ENCODE data around the gene DGLUCY.
"Not testable (repeated sequence)": the region's sequence is repeated elsewhere in the genome, so short reads cannot be mapped to it uniquely, and the experiment has no call there.

The DGLUCY gene

DNA sequence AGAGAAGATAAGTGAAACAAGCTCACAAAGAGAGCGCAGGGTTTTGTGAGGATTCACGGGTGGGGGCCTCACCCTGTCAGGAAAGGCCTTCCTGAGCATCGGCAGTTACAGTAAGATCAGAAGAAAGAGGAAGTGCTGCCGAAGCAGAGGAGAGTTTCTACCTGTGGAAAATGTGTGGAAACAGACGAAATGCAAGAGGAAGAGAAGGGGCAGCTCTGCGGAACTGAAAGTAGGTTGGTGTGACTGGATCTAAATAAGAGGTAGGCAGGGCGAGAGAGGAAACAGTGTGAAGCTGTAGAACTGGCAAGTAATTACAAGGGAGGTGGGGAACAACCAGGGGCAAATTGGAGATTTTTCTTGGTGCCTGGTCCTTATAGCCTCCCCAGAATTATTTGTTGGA is 128.0 kb downstream of the DGLUCY start:
- Mint-ChIP-seq H3K27me3 (ENCODE audit: low read depth) (peaks cover 10% of the 10 kb centered on the region), H3K27ac (no peak overlapping the region), H3K4me3 (no peak overlapping the region), H3K9me3 (peaks cover 10% of the 10 kb centered on the region), H3K36me3 (ENCODE audit: low read depth) (no peaks in the 10 kb centered on the region), H3K4me1 (no peaks in the 10 kb centered on the region)
- TF ChIP-seq, protein P1, sequence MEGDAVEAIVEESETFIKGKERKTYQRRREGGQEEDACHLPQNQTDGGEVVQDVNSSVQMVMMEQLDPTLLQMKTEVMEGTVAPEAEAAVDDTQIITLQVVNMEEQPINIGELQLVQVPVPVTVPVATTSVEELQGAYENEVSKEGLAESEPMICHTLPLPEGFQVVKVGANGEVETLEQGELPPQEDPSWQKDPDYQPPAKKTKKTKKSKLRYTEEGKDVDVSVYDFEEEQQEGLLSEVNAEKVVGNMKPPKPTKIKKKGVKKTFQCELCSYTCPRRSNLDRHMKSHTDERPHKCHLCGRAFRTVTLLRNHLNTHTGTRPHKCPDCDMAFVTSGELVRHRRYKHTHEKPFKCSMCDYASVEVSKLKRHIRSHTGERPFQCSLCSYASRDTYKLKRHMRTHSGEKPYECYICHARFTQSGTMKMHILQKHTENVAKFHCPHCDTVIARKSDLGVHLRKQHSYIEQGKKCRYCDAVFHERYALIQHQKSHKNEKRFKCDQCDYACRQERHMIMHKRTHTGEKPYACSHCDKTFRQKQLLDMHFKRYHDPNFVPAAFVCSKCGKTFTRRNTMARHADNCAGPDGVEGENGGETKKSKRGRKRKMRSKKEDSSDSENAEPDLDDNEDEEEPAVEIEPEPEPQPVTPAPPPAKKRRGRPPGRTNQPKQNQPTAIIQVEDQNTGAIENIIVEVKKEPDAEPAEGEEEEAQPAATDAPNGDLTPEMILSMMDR (IDR thresholded peaks at IDR 0.05; ENCODE audit: unreplicated experiment in 3 of 3), result no peak

DNA sequence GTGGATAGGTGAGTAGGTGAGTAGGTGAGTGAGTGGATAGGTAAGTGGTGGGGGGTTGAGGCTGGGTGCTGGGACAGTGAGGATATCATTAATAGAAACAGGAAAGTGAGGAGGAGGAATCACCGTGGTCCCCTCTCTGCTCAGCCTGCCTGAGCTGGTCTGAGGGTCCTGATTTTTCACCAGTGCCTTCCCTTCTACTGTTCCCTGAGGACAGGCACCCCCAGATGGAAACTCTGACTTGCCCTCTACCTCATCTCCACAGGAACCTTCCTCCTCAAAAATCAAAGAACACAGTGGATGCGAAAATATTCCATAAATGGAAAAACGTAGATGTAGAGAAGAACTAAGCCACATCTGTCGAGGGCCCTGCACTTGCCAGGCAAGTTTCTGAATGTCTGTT is 128.8 kb downstream of the DGLUCY start:
- H3K27me3 Mint-ChIP-seq (ENCODE audit: low read depth), result peaks cover 10% of the 10 kb centered on the region
- no peaks in the 10 kb centered on the region for H3K4me1 Mint-ChIP-seq
- no peak overlapping the region for H3K27ac Mint-ChIP-seq
- peaks cover 14% of the 10 kb centered on the region for H3K9me3 Mint-ChIP-seq
- TF ChIP-seq, protein P1 (IDR thresholded peaks at IDR 0.05; ENCODE audit: unreplicated experiment in 3 of 3), result no peak
- H3K4me3 Mint-ChIP-seq, result no peak overlapping the region
- H3K36me3 Mint-ChIP-seq (ENCODE audit: low read depth), result no peaks in the 10 kb centered on the region

DNA sequence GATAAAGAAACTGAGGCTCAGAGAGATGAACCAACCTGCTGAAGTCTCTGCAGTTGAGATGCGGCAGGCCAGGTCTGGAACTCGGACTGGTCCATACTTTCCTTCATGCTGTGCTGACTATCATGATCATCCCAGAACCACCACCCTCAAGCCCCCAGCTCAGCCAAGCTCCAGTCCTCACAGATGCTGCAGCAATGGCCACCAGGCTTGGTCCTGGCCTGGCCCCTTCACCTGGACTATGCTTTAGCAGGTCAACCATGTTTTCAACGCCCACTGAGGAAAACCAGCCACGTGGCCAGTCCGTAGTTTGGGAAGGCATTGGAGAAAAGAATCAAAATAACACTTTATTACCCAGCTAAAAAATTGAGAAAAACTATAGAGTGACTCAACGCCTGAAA is 129.2 kb downstream of the DGLUCY start:
- TF ChIP-seq, protein P1 (IDR thresholded peaks at IDR 0.05; ENCODE audit: unreplicated experiment in 3 of 3), result no peak
- peaks cover 10% of the 10 kb centered on the region for H3K27me3 Mint-ChIP-seq (ENCODE audit: low read depth)
- no peak overlapping the region for H3K27ac Mint-ChIP-seq
- H3K4me3 Mint-ChIP-seq, result no peak overlapping the region
- H3K36me3 Mint-ChIP-seq (ENCODE audit: low read depth), result no peaks in the 10 kb centered on the region
- no peaks in the 10 kb centered on the region for H3K4me1 Mint-ChIP-seq
- peaks cover 14% of the 10 kb centered on the region for H3K9me3 Mint-ChIP-seq

DNA sequence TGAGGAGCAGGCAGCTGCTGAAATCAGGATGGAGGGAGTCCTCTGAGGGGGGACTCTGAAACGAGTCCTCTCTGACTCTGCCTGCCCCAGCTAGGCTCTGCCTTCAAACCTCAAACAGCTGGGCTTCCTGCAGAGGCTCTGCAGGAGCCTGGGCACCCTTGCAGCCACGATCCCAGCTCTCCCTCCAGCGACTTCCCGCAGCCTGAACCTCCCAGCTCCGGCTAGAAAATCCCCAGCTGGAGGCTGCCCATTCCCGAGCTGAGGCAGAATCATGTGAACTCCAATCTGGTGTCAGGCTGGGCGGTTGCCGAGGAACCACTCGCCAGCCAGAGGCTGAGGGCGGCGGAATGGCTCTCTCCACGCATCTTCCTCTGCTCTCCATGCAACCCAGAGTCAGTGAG is 130.6 kb downstream of the DGLUCY start, which contains the start of gene GPR68:
GPR68 (minus strand) TSS at position 204 of the 401 bp plus-strand sequence. CDS start 9,654 bp downstream, outside the sequence.
- Mint-ChIP-seq H3K36me3 (ENCODE audit: low read depth) (no peaks in the 10 kb centered on the region), H3K27me3 (ENCODE audit: low read depth) (peaks cover 10% of the 10 kb centered on the region), H3K9me3 (peaks cover 12% of the 10 kb centered on the region), H3K4me3 (no peak within 1 kb of the TSS), H3K4me1 (no peaks in the 10 kb centered on the region), H3K27ac (no peak within 1 kb of the TSS)
- TF ChIP-seq, protein P1 (IDR thresholded peaks at IDR 0.05; ENCODE audit: unreplicated experiment in 3 of 3), result no peak

DNA sequence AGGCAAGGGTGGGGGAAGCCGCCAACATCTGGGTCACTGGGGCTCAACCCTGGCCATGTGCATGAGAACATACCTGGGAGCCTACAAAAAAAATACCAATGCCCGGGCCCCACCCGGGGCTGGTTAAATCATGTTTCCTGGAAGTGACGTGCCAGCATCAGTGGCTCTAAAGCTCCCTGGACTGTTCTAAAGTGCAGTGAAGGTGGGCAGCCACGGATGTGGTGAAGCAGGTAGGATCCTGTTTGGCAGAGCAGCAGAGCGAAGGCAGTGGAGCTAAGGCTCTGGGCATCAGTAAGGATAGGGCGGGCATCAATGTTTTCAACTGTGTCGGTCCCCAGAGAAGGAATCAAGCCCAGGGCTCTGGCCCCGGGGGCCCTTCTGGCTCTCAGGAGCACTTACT is 131.2 kb downstream of the DGLUCY start:
- Mint-ChIP-seq H3K4me1 (peaks cover under 1% of the 10 kb centered on the region), H3K9me3 (peaks cover 7% of the 10 kb centered on the region), H3K4me3 (no peak overlapping the region), H3K36me3 (ENCODE audit: low read depth) (no peaks in the 10 kb centered on the region), H3K27ac (no peak overlapping the region), H3K27me3 (ENCODE audit: low read depth) (peaks cover 10% of the 10 kb centered on the region)
- TF ChIP-seq, protein P1 (IDR thresholded peaks at IDR 0.05; ENCODE audit: unreplicated experiment in 3 of 3), result no peak

DNA sequence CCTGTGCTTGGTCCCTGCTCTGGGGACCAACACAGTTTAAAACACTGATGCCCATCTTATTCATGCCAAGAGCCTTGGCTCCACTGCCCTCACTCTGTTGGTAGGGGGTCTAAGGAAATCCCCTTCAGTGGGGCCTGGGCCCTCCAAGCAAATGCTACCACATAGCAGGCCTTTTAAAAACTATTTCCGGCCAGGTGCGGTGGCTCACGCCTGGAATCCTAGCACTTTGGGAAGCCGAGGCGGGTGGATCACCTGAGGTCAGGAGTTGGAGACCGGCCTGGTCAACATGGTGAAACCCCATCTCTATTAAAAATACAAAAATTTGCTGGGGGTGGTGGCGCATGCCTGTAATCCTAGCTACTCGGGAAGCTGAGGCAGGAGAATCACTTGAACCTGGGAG is 131.7 kb downstream of the DGLUCY start:
- H3K36me3 Mint-ChIP-seq (ENCODE audit: low read depth); H3K4me3 Mint-ChIP-seq; H3K27ac Mint-ChIP-seq; H3K9me3 Mint-ChIP-seq; H3K4me1 Mint-ChIP-seq: not testable (repeated sequence)
- peaks cover 10% of the 10 kb centered on the region for H3K27me3 Mint-ChIP-seq (ENCODE audit: low read depth)
